ENCODE data around the gene ST3GAL6.

ST3GAL6 gene

DNA sequence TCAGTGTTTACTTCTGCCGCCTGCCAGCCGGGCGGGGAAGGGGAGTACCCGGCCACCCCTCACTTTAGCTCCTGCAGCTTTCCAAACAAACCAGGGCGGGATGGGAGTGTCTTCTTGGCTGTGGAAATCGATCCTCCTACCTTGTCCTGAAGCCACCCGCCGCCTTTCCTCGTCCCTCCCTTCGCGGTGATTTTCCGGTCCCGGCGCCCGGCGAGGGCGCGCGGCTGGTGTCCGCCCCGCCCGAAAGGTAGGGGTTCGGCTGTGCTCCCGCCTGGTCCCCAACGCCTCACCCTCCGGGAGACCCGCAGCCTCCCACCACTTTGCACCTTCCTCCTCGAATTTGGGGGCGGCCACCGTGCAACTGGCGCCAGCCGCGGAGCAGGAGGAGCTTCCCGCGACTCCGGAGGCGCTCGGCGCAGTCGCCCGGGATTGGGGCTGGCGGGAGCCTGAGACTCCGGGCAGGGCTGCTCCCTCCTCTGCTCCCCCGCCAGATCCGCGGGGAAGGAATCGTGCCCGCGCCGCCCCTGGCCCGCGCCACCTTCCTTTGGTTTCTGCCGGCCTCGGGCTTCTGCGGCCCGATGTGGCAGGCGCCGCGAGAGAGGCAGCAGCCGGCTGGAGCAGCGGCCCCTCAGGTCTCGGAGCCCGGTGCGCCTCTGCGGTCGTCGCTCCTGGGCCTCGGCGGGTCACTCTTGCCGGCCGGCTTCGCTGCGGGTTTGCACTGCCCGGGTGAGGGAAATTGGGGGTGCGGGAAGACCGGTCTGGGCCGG lies 30.7 kb upstream of the ST3GAL6 start:
- peak overlapping the region; percentile 73 for H3K4me3 ChIP-seq (ENCODE audit: low read depth, low read length)
- TF ChIP-seq, protein P1, sequence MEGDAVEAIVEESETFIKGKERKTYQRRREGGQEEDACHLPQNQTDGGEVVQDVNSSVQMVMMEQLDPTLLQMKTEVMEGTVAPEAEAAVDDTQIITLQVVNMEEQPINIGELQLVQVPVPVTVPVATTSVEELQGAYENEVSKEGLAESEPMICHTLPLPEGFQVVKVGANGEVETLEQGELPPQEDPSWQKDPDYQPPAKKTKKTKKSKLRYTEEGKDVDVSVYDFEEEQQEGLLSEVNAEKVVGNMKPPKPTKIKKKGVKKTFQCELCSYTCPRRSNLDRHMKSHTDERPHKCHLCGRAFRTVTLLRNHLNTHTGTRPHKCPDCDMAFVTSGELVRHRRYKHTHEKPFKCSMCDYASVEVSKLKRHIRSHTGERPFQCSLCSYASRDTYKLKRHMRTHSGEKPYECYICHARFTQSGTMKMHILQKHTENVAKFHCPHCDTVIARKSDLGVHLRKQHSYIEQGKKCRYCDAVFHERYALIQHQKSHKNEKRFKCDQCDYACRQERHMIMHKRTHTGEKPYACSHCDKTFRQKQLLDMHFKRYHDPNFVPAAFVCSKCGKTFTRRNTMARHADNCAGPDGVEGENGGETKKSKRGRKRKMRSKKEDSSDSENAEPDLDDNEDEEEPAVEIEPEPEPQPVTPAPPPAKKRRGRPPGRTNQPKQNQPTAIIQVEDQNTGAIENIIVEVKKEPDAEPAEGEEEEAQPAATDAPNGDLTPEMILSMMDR (IDR thresholded peaks at IDR 0.05; ENCODE audit: insufficient read depth, low read depth, low read length, missing control alignments), result no peak
- peak; percentile 44 for DNase-seq (ENCODE audit: low read depth)

DNA sequence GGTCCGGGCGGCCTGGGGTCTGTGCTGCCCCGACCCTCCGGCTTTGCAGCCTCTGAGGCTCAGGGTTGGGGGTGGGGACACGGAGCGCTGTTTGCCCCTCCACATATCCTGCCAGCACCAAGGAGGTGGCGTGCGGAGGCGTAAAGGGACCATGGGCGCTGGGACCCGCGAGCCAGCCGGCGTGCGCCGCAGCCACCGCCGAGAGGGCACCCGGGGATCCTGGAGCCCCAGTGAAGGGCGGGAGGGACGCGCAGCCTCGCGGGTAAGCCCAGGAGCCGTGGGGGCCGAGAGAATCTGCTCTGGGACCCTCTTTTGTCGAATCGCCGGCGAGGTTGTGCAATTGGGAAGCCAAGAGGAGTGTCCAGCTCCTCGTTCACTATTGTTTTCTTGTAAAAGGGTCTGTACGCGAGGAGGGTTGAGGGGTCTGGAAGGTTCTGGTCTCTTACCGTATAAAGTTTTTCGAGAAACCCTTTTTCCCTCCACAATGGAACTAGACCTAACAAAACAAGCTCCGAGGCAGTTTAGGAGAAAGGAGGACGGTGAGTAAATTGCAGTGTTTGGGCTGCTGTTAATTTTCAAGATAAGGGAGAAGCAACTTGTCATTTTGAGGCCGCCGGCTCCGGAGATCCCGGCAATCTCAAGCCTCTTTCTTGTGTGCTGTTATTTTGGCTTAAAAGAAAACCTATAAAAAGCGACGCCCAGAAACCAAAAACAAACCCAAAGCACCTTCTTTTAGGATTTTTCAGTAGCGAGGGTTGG lies 29.9 kb upstream of the ST3GAL6 start:
- TF ChIP-seq, protein P1 (IDR thresholded peaks at IDR 0.05; ENCODE audit: insufficient read depth, low read depth, low read length, missing control alignments), result no peak
- peak; percentile 59 for DNase-seq (ENCODE audit: low read depth)
- H3K4me3 ChIP-seq (ENCODE audit: low read depth, low read length), result peak overlapping the region; percentile 73

DNA sequence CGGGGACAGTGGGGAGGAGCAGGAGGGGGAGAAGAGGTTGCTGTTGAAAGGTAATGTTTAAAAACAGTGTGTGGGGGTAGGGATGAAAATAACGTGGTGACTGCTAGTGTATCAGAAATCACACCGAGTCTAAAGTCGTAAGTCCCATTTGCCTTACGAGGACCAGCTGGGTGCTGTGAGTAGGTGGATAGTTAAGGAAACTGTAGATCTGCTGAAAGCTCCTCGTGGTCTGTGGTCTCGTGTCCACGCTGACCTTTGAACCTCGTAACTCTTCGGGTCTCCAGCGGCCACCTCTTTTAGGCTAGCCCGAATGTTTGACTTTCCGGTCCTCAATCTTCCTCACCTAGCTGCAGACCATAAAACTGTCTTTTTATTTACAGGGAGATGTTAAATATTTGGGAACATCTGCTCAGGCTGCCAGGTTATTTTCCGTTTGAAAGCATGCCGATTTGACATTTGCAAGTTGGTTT lies 29.3 kb upstream of the ST3GAL6 start:
- peak; percentile 68 for DNase-seq (ENCODE audit: low read depth)
- TF ChIP-seq, protein P1 (IDR thresholded peaks at IDR 0.05; ENCODE audit: insufficient read depth, low read depth, low read length, missing control alignments), result no peak
- H3K4me3 ChIP-seq (ENCODE audit: low read depth, low read length), result peak overlapping the region; percentile 73

DNA sequence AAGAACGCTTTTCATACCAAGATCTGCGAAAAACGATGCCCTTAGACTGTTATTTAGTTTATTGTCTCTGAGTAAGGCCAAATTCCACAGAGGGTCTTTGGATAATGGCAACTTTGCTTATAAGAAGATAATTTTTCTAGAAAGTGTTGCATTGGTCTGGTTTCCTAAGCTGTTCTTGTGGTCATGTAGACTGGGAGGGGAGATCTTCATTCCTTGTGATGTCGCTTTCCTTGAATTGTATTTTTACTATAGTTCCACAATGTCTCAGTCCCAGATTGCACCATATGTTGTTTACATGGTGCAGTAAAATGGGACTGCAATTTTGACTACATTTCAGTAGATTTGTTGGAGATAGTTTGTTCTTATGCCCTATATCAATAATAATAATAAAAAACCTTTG lies 28.8 kb upstream of the ST3GAL6 start:
- TF ChIP-seq, protein P1 (IDR thresholded peaks at IDR 0.05; ENCODE audit: insufficient read depth, low read depth, low read length, missing control alignments), result no peak
- H3K4me3 ChIP-seq (ENCODE audit: low read depth, low read length), result peak overlapping the region; percentile 73
- DNase-seq (ENCODE audit: low read depth), result no peak

DNA sequence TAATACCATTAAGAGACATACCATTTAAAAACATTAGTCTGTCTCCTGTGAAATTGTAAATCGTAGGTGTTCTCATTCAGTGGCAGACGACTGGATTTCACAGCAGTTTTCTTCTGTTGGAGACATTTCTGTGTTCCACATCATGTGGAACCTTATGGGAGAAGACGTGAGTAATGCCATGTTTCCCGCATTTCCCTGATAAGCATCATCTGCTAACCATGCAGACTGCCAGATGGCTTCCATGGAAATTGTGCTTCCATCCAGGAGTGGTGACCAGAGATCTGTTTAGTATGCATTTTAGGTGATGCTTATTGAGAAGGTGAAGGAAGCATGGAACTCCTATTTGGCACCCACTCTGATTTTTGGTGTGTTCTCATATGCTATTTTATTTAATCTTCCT lies 28.4 kb upstream of the ST3GAL6 start:
- peak overlapping the region; percentile 73 for H3K4me3 ChIP-seq (ENCODE audit: low read depth, low read length)
- TF ChIP-seq, protein P1 (IDR thresholded peaks at IDR 0.05; ENCODE audit: insufficient read depth, low read depth, low read length, missing control alignments), result no peak
- no peak for DNase-seq (ENCODE audit: low read depth)

DNA sequence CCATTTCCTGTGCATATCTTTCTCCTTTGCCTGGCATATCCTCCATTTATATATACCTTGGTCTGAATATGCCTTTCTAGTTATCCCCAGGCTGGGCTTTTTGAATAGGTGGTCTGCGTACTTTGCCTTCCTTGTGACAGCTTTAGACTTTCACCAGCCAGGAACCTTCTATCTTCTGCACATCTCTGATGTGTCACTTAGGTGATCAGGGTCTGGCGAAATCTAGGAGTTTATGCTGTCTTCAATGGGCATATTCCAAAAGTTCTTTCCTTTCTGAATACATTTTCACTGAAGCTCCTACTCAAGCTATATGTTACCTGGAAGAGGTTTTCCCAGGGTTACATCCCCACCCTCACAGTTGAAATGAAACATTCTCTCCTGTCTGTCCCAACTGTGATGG lies 27.8 kb upstream of the ST3GAL6 start:
- TF ChIP-seq, protein P1 (IDR thresholded peaks at IDR 0.05; ENCODE audit: insufficient read depth, low read depth, low read length, missing control alignments), result no peak
- no peak for DNase-seq (ENCODE audit: low read depth)
- peak overlapping the region; percentile 73 for H3K4me3 ChIP-seq (ENCODE audit: low read depth, low read length)

Data from GM12865 (cell line).